ENCODE data around the gene SNX6. TPM values are rescaled to one million over a fixed set of nuclear protein-coding genes. Genes with fewer than 3 reads are reported as not detected.
"Not testable (repeated sequence)": the region's sequence is repeated elsewhere in the genome, so short reads cannot be mapped to it uniquely, and the experiment has no call there.

The SNX6 gene
- total and polyA plus RNA-seq, 2 donors (not counting 3 experiments of a cell fraction or from before 2014, with no cell fraction given) = 95.1 to 120 TPM

GRCh38 chr14:34549276-34549966 is 80.5 kb downstream of the SNX6 start:
- H3K4me1 ChIP-seq (ENCODE audit: control insufficient read depth, extremely low read depth, insufficient read depth, low read length); H3K9ac ChIP-seq (replicated peaks; ENCODE audit: extremely low read depth, insufficient read depth, low read length); H3K4me3 ChIP-seq (replicated peaks in 1 of 3; ENCODE audit: insufficient read depth in 1 of 3, low read depth in 1 of 3, low read length in 3 of 3); H3K36me3 ChIP-seq (ENCODE audit: control insufficient read depth in 2 of 2, extremely low read depth in 1 of 2, insufficient read depth in 2 of 2, low read length in 2 of 2); dilution Hi-C loops (cut with MboI; ENCODE audit: extremely low pct_ligation_motif_present, low sequenced_read_pairs); BruUV-seq (replicated peaks); H4K20me1 ChIP-seq (replicated peaks; ENCODE audit: control insufficient read depth, extremely low read depth, insufficient read depth, low read length); H2AFZ ChIP-seq (ENCODE audit: low read depth, low read length); POLR2A ChIA-PET; intact Hi-C loops (cut with micrococcal nuclease); FAIRE-seq; H3K79me2 ChIP-seq (ENCODE audit: control insufficient read depth, insufficient read depth, low read length); CTCF ChIA-PET; H3K9me1 ChIP-seq (replicated peaks; ENCODE audit: control insufficient read depth, extremely low read depth, insufficient read depth, low read length); H3K27ac ChIP-seq (ENCODE audit: insufficient read depth, low read depth, low read length); H3K4me2 ChIP-seq (ENCODE audit: insufficient read depth, low read length); DNase-seq (ENCODE audit: low read depth, low spot score); H3K9me3 ChIP-seq (replicated peaks; ENCODE audit: control insufficient read depth, insufficient read depth, low read length); H3K27me3 ChIP-seq (ENCODE audit: control insufficient read depth in 2 of 2, insufficient read depth in 2 of 2, low read length in 2 of 2): not testable (repeated sequence)

GRCh38 chr14:34548472-34548981 is 81.4 kb downstream of the SNX6 start:
- dilution Hi-C loops (cut with MboI; ENCODE audit: extremely low pct_ligation_motif_present, low sequenced_read_pairs) = no loop called here
- no peaks in the 10 kb centered on the region for H3K36me3 ChIP-seq (ENCODE audit: control insufficient read depth in 2 of 2, extremely low read depth in 1 of 2, insufficient read depth in 2 of 2, low read length in 2 of 2)
- intact Hi-C loops (cut with micrococcal nuclease) = no loop called here
- no peaks in the 10 kb centered on the region for H3K9me3 ChIP-seq (replicated peaks; ENCODE audit: control insufficient read depth, insufficient read depth, low read length)
- FAIRE-seq (no peak), DNase-seq (ENCODE audit: low read depth, low spot score) (no peak)
- H3K79me2 ChIP-seq (ENCODE audit: control insufficient read depth, insufficient read depth, low read length) = no peaks in the 10 kb centered on the region
- POLR2A ChIA-PET = no interaction called here
- no peak overlapping the region for H2AFZ ChIP-seq (ENCODE audit: low read depth, low read length)
- no peaks in the 10 kb centered on the region for H3K4me1 ChIP-seq (ENCODE audit: control insufficient read depth, extremely low read depth, insufficient read depth, low read length)
- H3K27ac ChIP-seq (ENCODE audit: insufficient read depth, low read depth, low read length) = no peak overlapping the region
- H3K27me3 ChIP-seq (ENCODE audit: control insufficient read depth in 2 of 2, insufficient read depth in 2 of 2, low read length in 2 of 2) = no peaks in the 10 kb centered on the region
- no peak overlapping the region for H3K4me3 ChIP-seq (replicated peaks in 1 of 3; ENCODE audit: insufficient read depth in 1 of 3, low read depth in 1 of 3, low read length in 3 of 3)
- no peaks in the 10 kb centered on the region for H4K20me1 ChIP-seq (replicated peaks; ENCODE audit: control insufficient read depth, extremely low read depth, insufficient read depth, low read length)
- no peaks in the 10 kb centered on the region for H3K9me1 ChIP-seq (replicated peaks; ENCODE audit: control insufficient read depth, extremely low read depth, insufficient read depth, low read length)
- no peak overlapping the region for H3K9ac ChIP-seq (replicated peaks; ENCODE audit: extremely low read depth, insufficient read depth, low read length)
- H3K4me2 ChIP-seq (ENCODE audit: insufficient read depth, low read length) = no peak overlapping the region
- TF ChIP-seq FOS (IDR thresholded peaks at IDR 0.05; ENCODE audit: borderline replicate concordance, insufficient read depth, low read length) (no peak), GATA2 (IDR thresholded peaks at IDR 0.05; ENCODE audit: insufficient read depth, insufficient read length, low read depth, low read length) (no peak), EZH2 (IDR thresholded peaks at IDR 0.05; ENCODE audit: borderline replicate concordance, low read depth, low read length, severe bottlenecking) (no peak), JUN (IDR thresholded peaks at IDR 0.05; ENCODE audit: borderline replicate concordance, insufficient read depth, insufficient read length, low read depth) (no peak), MYC (IDR thresholded peaks at IDR 0.05; ENCODE audit: low read depth, low read length) (no peak), POLR2AphosphoS5 (IDR thresholded peaks at IDR 0.05; ENCODE audit: insufficient read depth, low read depth, low read length) (no peak), CTCF (IDR thresholded peaks at IDR 0.05; ENCODE audit: extremely low read depth in 1 of 2, insufficient read depth in 1 of 2, low read depth in 1 of 2, low read length in 2 of 2) (no peak), MAX (IDR thresholded peaks at IDR 0.05; ENCODE audit: insufficient read depth, insufficient read length) (no peak), POLR2A (IDR thresholded peaks at IDR 0.05; ENCODE audit: low read depth, low read length) (no peak)
- CTCF ChIA-PET = no interaction called here
- no TSS peak for BruUV-seq (replicated peaks)

GRCh38 chr14:34547136-34547520 is 82.8 kb downstream of the SNX6 start:
- H3K79me2 ChIP-seq (ENCODE audit: control insufficient read depth, insufficient read depth, low read length); H4K20me1 ChIP-seq (replicated peaks; ENCODE audit: control insufficient read depth, extremely low read depth, insufficient read depth, low read length); intact Hi-C loops (cut with micrococcal nuclease); H3K9ac ChIP-seq (replicated peaks; ENCODE audit: extremely low read depth, insufficient read depth, low read length); dilution Hi-C loops (cut with MboI; ENCODE audit: extremely low pct_ligation_motif_present, low sequenced_read_pairs); DNase-seq (ENCODE audit: low read depth, low spot score); H3K4me2 ChIP-seq (ENCODE audit: insufficient read depth, low read length); H3K9me3 ChIP-seq (replicated peaks; ENCODE audit: control insufficient read depth, insufficient read depth, low read length); H3K27me3 ChIP-seq (ENCODE audit: control insufficient read depth in 2 of 2, insufficient read depth in 2 of 2, low read length in 2 of 2); H3K36me3 ChIP-seq (ENCODE audit: control insufficient read depth in 2 of 2, extremely low read depth in 1 of 2, insufficient read depth in 2 of 2, low read length in 2 of 2); H3K4me1 ChIP-seq (ENCODE audit: control insufficient read depth, extremely low read depth, insufficient read depth, low read length); CTCF ChIA-PET; FAIRE-seq; H3K27ac ChIP-seq (ENCODE audit: insufficient read depth, low read depth, low read length); H2AFZ ChIP-seq (ENCODE audit: low read depth, low read length); POLR2A ChIA-PET; BruUV-seq (replicated peaks); H3K9me1 ChIP-seq (replicated peaks; ENCODE audit: control insufficient read depth, extremely low read depth, insufficient read depth, low read length); H3K4me3 ChIP-seq (replicated peaks in 1 of 3; ENCODE audit: insufficient read depth in 1 of 3, low read depth in 1 of 3, low read length in 3 of 3): not testable (repeated sequence)

Measured in endothelial cell of umbilical vein (primary cell).